T-helper 17 cell (primary cell): ENCODE results near the gene CAMK2A. TPM values are rescaled to one million over a fixed set of nuclear protein-coding genes. Genes with fewer than 3 reads are reported as not detected.
A peak's percentile ranks its signal among the peaks of the same experiment; 100 is the strongest.
"Not testable (repeated sequence)": the region's sequence is repeated elsewhere in the genome, so short reads cannot be mapped to it uniquely, and the experiment has no call there.

Experiments used
- ATAC-seq: fragments of 150-1000 bp; cut with Tn5 transposase; 2 replicates; pipeline ENCODE4 v1.10.0; 2021; ENCODE audit warnings: mild to moderate bottlenecking, moderate library complexity
- DNase-seq, 3 donors: peaks; one replicate each; pipeline versions ENCODE4 v3.0.0 to v3.0.0-alpha.2; 2020 to 2021
- H3K9me3 ChIP-seq: one replicate; pipeline ENCODE4 v1.7.0; 2013; ENCODE audit warnings: low read length, mild to moderate bottlenecking; ENCODE audit not compliant: control insufficient read depth, poor library complexity, severe bottlenecking
- H3K27ac Mint-ChIP-seq: one replicate; pipeline ENCODE4 v1.8.0; 2022; ENCODE audit warnings: mild to moderate bottlenecking, moderate library complexity, mixed read lengths
- H3K27me3 Mint-ChIP-seq: one replicate; pipeline ENCODE4 v1.8.0; 2022; ENCODE audit warnings: mixed read lengths
- H3K36me3 Mint-ChIP-seq: one replicate; pipeline ENCODE4 v1.8.0; 2022; ENCODE audit warnings: low read depth, mixed read lengths
- H3K4me1 Mint-ChIP-seq: one replicate; pipeline ENCODE4 v1.8.0; 2022; ENCODE audit warnings: mild to moderate bottlenecking, mixed read lengths
- H3K4me3 Mint-ChIP-seq: one replicate; pipeline ENCODE4 v1.8.0; 2022; ENCODE audit warnings: mild to moderate bottlenecking, moderate library complexity, mixed read lengths
- total RNA-seq, 4 donors: library from RNA in 2 of 4; stranded (reverse) in 2 of 4; gene quantifications; one replicate each; pipeline ENCODE4 v1.2.3 and lab custom pipeline; 2022 to 2026

The CAMK2A gene
- total RNA-seq, 2 donors from 2014 or later, result not detected

- Mint-ChIP-seq H3K4me3 (no peak overlapping the region), H3K4me1 (no peaks in the 10 kb centered on the region), H3K27me3 (peaks cover 9% of the 10 kb centered on the region), H3K27ac (no peak overlapping the region), H3K36me3 (no peaks in the 10 kb centered on the region)
- ATAC-seq (no peak), DNase-seq (no peak)
- no peaks in the 10 kb centered on the region for H3K9me3 ChIP-seq
Observed at GRCh38 chr5:150258130-150258529, 31.4 kb downstream of the CAMK2A start.

DNA sequence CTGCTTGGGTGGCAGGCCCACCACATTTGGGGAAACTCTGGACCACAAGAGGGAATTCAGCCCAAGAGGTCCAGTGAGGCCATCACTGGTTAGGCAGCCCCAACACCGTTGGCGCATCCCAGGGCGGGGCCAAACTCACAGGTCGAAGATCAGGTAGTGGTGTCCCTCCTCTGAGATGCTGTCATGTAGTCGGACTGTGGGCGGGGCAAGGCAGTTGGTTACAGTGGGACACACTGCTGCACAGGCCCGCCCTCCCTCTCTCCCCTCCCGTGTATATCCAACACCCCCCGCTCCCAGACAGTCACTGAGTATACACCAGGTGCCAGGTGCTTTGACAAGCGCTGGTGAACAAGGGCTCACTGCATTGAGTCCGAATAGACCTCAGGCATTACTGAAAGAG, 32.1 kb downstream of the CAMK2A start:
- peaks cover 7% of the 10 kb centered on the region for H3K27me3 Mint-ChIP-seq
- DNase-seq (no peak), ATAC-seq (no peak)
- H3K9me3 ChIP-seq, result no peaks in the 10 kb centered on the region
- no peak overlapping the region for H3K27ac Mint-ChIP-seq
- no peak overlapping the region for H3K4me3 Mint-ChIP-seq
- H3K4me1 Mint-ChIP-seq, result no peaks in the 10 kb centered on the region
- H3K36me3 Mint-ChIP-seq, result no peaks in the 10 kb centered on the region

DNA sequence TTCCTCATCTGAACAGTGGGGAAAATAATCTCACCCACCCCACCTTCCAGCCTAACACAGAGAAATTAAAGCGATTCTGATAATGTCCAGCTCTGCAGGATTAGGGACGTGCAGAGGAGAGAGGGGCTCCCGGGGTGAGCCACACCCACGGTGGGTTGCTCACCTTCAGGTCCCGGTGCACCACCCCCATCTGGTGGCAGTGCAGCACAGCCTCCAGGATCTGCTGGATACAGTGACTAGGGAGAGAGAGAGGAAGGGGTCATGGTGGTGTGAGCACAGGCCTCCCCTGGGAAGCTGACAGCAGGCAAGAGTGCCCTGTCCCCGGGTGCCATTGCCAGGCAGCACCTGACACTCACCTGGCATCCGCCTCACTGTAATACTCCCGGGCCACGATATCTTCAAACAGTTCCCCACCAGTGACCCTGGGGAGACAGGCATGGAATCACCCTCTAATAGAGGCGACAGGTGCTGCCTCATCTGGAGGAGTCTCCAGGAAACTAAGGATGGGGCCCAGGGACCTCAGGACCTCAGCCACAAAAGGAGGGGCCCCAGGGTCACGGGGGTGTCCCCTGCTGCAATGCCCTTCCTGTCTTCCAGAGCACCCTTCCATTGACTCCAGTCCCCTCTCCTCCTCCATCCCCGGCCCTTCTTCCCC, 33.0 kb downstream of the CAMK2A start:
- no peak overlapping the region for H3K4me3 Mint-ChIP-seq
- H3K4me1 Mint-ChIP-seq, result no peaks in the 10 kb centered on the region
- no peaks in the 10 kb centered on the region for H3K36me3 Mint-ChIP-seq
- no peak for DNase-seq
- H3K27ac Mint-ChIP-seq, result peak overlapping the region; percentile 34
- no peak for ATAC-seq
- no peaks in the 10 kb centered on the region for H3K9me3 ChIP-seq
- H3K27me3 Mint-ChIP-seq, result no peaks in the 10 kb centered on the region

DNA sequence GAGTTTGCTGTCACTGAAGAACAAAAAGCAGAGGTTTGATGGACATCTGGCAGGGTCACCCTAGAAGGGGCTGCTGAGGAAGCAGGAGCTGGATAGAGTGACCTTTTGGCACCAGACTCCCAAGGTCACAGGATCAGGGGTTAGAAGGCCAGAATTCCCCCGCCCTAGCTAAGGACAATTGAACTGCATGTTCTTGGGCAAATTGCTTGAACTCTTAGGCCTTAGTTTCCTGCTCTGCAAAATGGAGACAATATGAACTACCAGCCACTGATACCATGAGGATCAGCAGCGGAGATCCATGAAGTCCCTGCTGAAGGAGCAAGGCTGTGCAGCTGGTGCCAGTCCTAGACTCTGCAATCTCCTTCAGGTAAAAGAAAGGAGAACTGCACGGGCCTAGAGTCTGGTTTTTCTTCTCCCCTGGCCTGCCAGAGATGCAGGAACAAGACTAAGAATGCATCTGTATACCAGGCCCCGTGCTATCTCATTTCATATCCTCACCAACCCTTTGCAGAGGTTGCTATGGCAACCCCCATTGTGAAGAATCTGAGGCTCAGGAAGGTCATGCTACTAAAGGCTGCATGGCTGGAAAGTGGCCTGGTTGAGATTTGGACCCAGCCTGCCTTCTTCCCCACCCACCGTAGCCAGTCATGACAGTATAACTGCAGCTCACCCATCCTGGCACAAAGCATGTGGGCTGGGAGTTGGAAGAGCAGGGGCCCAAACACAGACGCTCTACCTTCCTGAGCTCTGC, 33.7 kb downstream of the CAMK2A start:
- Mint-ChIP-seq H3K27me3 (no peaks in the 10 kb centered on the region), H3K36me3 (no peaks in the 10 kb centered on the region), H3K4me3 (no peak overlapping the region), H3K27ac (peak overlapping the region; percentile 34), H3K4me1 (no peaks in the 10 kb centered on the region)
- DNase-seq (no peak), ATAC-seq (no peak)
- H3K9me3 ChIP-seq, result no peaks in the 10 kb centered on the region

DNA sequence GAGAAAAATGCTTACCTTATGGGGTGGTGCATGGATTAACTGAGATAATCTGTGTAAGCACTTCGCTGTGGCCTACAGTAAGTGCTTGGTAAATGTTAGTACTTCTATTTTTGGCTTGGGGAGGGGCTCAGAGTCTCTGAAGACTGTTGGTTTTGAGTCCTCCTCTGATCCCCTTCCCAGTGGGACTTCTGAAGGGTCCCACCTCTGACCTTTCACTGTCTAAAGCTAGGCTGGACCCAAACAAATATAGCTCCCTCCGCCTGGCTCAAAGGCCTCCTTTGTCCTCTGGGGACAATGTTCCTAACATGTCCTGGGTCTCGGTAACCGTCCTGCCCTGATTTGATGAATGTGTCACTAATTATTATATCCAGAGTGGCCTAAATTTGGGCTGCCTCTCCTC, 34.8 kb downstream of the CAMK2A start:
- peaks cover 4% of the 10 kb centered on the region for H3K27me3 Mint-ChIP-seq
- peak overlapping the region; percentile 41 for H3K27ac Mint-ChIP-seq

GRCh38 chr5:150254363-150254762, 35.2 kb downstream of the CAMK2A start:
- Mint-ChIP-seq H3K36me3 (no peaks in the 10 kb centered on the region), H3K27me3 (peaks cover 8% of the 10 kb centered on the region)

More for the DNA sequence above, 34.8 kb downstream of the CAMK2A start:
- no peaks in the 10 kb centered on the region for H3K4me1 Mint-ChIP-seq
- H3K4me3 Mint-ChIP-seq, result no peak overlapping the region
- DNase-seq, result no peak
- no peak for ATAC-seq
- no peaks in the 10 kb centered on the region for H3K36me3 Mint-ChIP-seq
- H3K9me3 ChIP-seq, result no peaks in the 10 kb centered on the region

GRCh38 chr5:150253416-150254208, 36.0 kb downstream of the CAMK2A start:
- H3K4me3 Mint-ChIP-seq, result no peak overlapping the region
- no peak overlapping the region for H3K27ac Mint-ChIP-seq
- no peak for DNase-seq
- no peaks in the 10 kb centered on the region for H3K9me3 ChIP-seq
- ATAC-seq, result no peak
- H3K36me3 Mint-ChIP-seq, result no peaks in the 10 kb centered on the region
- no peaks in the 10 kb centered on the region for H3K4me1 Mint-ChIP-seq
- H3K27me3 Mint-ChIP-seq, result peaks cover 13% of the 10 kb centered on the region

More at GRCh38 chr5:150254363-150254762, 35.2 kb downstream of the CAMK2A start:
- no peak for ATAC-seq
- no peak overlapping the region for H3K4me3 Mint-ChIP-seq
- H3K27ac Mint-ChIP-seq, result no peak overlapping the region
- no peaks in the 10 kb centered on the region for H3K9me3 ChIP-seq
- DNase-seq, result no peak
- no peaks in the 10 kb centered on the region for H3K4me1 Mint-ChIP-seq

- H3K9me3 ChIP-seq, result no peaks in the 10 kb centered on the region
- Mint-ChIP-seq H3K27ac (no peak overlapping the region), H3K4me1 (no peaks in the 10 kb centered on the region), H3K27me3 (peaks cover 13% of the 10 kb centered on the region), H3K4me3 (no peak overlapping the region), H3K36me3 (no peaks in the 10 kb centered on the region)
- DNase-seq (no peak), ATAC-seq (no peak)
Observed at GRCh38 chr5:150252489-150252888, 37.1 kb downstream of the CAMK2A start.

GRCh38 chr5:150251504-150251903, 38.1 kb downstream of the CAMK2A start:
- Mint-ChIP-seq H3K4me3 (no peak overlapping the region), H3K27ac (no peak overlapping the region), H3K36me3 (no peaks in the 10 kb centered on the region)

GRCh38 chr5:150249744-150250143, 39.8 kb downstream of the CAMK2A start:
- H3K4me3 Mint-ChIP-seq, result no peak overlapping the region

More at GRCh38 chr5:150251504-150251903, 38.1 kb downstream of the CAMK2A start:
- Mint-ChIP-seq H3K27me3 (peaks cover 18% of the 10 kb centered on the region), H3K4me1 (peaks cover 4% of the 10 kb centered on the region)
- DNase-seq (no peak), ATAC-seq (no peak)
- H3K9me3 ChIP-seq, result no peaks in the 10 kb centered on the region

DNA sequence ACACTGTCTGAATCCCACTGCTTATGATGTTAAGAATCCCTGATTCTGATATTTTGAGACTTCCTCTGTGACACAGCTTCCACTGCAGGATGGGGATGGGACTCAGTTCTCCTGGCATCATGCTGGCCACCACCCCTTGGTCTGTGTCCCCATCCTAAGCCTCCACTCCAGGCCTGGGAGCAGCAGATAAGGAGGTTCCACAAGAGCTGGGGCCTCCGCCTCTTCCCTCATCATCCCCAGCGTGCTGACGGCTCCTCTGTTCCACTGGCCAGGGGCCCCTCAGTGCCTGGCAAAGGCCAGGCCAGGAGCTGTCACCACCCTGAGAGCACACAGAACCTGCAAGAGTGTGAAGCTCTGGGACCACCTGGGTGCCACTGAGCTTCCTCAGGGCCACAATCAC, 40.6 kb downstream of the CAMK2A start:
- Mint-ChIP-seq H3K4me1 (peaks cover 6% of the 10 kb centered on the region), H3K36me3 (no peaks in the 10 kb centered on the region)
- ATAC-seq, result no peak

More at GRCh38 chr5:150249744-150250143, 39.8 kb downstream of the CAMK2A start:
- H3K9me3 ChIP-seq, result no peaks in the 10 kb centered on the region
- ATAC-seq, result no peak
- DNase-seq, result no peak
- Mint-ChIP-seq H3K36me3 (no peaks in the 10 kb centered on the region), H3K27ac (peak overlapping the region; percentile 60), H3K27me3 (peaks cover 18% of the 10 kb centered on the region), H3K4me1 (peaks cover 4% of the 10 kb centered on the region)

DNA sequence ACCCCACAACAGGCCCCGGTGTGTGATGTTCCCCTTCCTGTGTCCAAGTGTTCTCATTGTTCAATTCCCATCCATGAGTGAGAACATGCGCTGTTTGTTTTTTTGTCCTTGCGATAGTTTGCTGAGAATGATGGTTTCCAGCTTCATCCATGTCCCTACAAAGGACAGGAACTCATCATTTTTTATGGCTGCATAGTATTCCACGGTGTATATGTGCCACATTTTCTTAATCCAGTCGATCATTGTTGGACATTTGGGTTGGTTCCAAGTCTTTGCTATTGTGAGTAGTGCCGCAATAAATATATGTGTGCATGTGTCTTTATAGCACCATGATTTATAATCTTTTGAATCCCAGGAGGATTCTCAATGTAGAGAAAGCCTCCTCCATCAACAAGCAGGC, 41.1 kb downstream of the CAMK2A start:
- H3K9me3 ChIP-seq, H3K27ac Mint-ChIP-seq, H3K36me3 Mint-ChIP-seq, DNase-seq, H3K4me3 Mint-ChIP-seq, H3K4me1 Mint-ChIP-seq, ATAC-seq: not testable (repeated sequence)
- H3K27me3 Mint-ChIP-seq, result peaks cover 21% of the 10 kb centered on the region

More for the DNA sequence above, 40.6 kb downstream of the CAMK2A start:
- no peak overlapping the region for H3K27ac Mint-ChIP-seq
- H3K9me3 ChIP-seq, result no peaks in the 10 kb centered on the region
- H3K27me3 Mint-ChIP-seq, result peaks cover 21% of the 10 kb centered on the region
- no peak overlapping the region for H3K4me3 Mint-ChIP-seq
- no peak for DNase-seq

DNA sequence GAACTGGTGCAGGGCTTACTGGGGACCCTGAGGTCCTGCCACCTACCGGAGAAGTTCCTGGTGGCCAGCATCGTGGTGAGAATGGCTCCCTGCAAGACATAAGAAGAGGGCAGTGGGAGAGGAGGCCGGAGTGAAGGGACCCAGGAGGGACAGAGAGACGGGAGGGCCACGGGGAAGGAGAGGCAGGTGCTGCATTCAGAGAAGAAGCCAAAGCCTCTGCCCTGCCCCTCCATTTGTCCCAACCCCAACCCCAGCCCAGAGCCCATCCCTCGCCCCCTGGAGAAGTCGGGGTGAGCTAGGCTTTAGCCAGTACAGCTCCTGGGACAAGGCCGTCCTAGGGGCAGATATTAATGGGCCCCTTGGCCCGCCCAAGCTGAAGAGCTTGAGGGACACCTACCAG, 41.8 kb downstream of the CAMK2A start:
- no peaks in the 10 kb centered on the region for H3K9me3 ChIP-seq
- Mint-ChIP-seq H3K4me3 (no peak overlapping the region), H3K27me3 (peaks cover 29% of the 10 kb centered on the region), H3K27ac (no peak overlapping the region), H3K4me1 (peaks cover 8% of the 10 kb centered on the region), H3K36me3 (no peaks in the 10 kb centered on the region)
- no peak for DNase-seq
- no peak for ATAC-seq
